Breast epithelium (tissue), 3 donors: ENCODE results near the gene NECTIN1.

ENCODE experiments used
- CTCF ChIP-seq, 3 donors: fragments of 450-650 bp; IDR thresholded peaks; one replicate each; pipeline ENCODE4 v1.5.1; 2016 to 2017; ENCODE audit warnings: antibody characterized with exemption in 3 of 3, mild to moderate bottlenecking in 3 of 3, moderate library complexity in 3 of 3
- POLR2A ChIP-seq: fragments of 450-650 bp; IDR thresholded peaks from one replicate; pipeline ENCODE4 v1.6.1; 2016; ENCODE audit warnings: antibody characterized with exemption, mild to moderate bottlenecking, moderate library complexity
- POLR2AphosphoS5 ChIP-seq, 3 donors: sonication (generic); formaldehyde crosslinking; IDR thresholded peaks; one replicate each; pipeline ENCODE4 v1.6.1; 2017; ENCODE audit warnings: antibody characterized with exemption in 3 of 3

- TF ChIP-seq CTCF (IDR thresholded peaks at IDR 0.05) (no peak), POLR2A (no peak), POLR2AphosphoS5 (IDR thresholded peaks at IDR 0.05) (no peak)
Measured at GRCh38 chr11:119720311-119720913, 8.6 kb downstream of the NECTIN1 start.
